ENCODE measurements around the gene TCF12.
"Not testable (repeated sequence)": the region's sequence is repeated elsewhere in the genome, so short reads cannot be mapped to it uniquely, and the experiment has no call there.

Gene TCF12

DNA sequence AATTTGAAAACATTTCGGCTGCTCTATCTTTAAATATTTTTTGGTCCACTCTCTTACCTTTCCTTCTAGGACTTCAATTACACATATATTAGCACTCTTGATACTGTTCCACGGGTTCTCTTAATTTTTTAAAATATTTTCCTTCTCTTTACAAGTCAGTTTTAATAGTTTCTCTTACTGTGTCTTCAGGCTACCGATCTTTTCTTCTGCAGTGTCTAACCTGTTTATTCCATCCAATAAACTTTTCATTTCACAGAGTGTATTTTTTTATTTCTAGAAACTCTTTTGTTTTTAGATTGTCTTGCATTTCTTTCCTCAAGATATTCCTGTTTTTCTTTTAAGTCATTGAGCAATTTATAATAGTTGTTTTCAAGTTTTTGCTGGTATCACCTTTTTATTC lies 27.7 kb downstream of the TCF12 start:
- no peak for DNase-seq (ENCODE audit: low read depth in 3 of 3)

DNA sequence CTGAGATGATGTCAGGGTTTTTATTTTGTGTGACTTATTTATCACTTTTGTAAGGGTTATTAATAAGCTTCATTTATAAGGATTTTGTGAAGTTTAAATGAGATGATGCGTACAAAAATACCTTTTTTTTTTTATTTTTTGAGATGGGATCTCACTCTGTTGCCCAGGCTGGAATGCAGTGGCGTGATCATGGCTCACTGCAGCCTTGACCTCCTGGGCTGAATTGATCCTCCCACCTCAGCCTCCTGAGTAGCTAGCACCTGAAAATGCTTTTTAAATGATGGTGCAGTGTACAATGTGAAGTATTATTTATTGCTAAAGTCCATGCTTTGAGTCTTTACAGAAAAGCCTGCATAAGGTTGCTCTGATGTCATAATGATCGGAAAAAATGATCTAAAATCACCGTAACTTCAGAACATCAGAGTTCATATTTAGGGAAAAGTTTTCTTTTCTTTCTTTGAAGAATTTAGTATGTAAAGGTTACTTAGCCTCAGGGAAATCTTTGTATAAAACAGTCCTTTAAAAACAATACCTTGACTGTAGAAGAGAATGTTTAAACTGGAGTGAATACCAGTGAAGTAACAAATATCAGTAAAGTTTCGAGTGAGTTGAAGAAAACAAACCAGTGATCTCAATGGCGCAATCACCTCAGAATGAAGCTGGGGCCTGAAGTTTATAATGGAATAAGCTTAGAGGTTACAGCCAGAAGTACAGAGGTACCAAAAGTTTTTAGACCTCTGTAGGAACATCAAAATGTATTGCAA lies 29.7 kb downstream of the TCF12 start:
- no peak for DNase-seq (ENCODE audit: low read depth in 3 of 3)

DNA sequence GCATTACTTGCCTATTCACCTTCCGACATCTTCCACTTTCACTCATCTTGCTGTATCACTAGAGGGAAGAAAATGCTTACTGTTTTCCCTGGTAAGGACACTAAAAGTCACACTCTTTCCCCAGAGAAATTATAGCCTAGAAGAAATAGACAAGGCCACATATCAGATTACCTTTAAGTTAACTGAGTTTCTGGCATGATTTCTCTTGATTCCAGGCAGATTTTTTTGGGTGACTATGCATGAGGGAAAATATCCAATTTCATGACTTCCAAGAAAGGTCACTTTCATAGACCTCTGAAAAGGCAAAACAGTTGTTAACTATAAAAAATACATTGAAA lies 30.3 kb downstream of the TCF12 start:
- no peak for DNase-seq (ENCODE audit: low read depth in 3 of 3)

DNA sequence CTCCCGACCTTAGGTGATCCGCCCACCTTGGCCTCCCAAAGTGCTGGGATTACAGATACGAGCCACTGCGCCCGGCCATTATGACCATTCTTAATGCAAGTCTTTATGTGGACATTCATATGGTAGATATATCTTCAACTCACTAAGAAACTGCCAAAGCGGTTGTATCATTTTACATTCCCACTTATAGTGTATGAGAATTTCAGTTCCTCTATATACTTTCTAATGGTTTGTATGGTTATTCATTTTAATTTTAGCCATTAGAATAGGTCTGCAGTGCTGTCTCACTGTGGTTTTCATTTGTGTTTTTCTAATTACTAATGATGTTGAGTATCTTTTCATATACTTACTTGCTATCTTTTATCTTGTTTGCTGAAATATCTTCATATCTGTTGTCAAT lies 32.5 kb downstream of the TCF12 start:
- DNase-seq (ENCODE audit: low read depth in 3 of 3), result no peak

DNA sequence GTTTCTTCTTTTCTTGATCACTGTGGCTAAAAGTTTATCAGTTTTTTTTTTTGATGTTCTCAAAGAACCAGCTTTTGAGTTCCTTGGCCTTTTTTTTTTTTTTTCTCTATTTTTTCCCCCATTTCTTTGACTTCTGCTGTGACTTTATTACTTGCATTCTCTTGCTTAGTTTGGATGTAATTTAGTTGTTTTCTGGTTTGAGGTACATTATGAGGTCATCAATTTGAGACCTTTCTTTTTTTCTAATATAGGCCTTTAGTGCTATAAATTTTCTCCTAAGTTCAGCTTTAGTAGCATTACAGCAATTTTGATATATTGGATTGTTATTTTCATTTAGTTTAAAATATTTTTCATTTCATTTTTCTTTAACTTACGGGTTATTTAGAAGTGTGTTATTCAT lies 35.3 kb downstream of the TCF12 start:
- DNase-seq (ENCODE audit: low read depth in 3 of 3), result no peak

DNA sequence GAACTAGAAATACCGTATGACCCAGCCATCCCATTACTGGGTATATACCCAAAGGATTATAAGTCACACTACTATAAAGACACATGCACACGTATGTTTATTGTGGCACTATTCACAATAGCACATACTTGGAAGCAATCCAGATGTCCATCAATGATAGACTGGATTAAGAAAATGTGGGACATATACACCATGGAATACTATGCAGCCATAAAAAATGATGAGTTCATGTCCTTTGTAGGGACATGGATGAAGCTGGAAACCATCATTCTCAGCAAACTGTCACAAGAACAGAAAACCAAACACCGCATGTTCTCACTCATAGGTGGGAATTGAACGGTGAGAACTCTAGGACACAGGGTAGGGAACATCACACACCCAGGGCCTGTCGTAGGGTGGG lies 36.6 kb downstream of the TCF12 start:
- not testable (repeated sequence) for DNase-seq (ENCODE audit: low read depth in 3 of 3)

DNA sequence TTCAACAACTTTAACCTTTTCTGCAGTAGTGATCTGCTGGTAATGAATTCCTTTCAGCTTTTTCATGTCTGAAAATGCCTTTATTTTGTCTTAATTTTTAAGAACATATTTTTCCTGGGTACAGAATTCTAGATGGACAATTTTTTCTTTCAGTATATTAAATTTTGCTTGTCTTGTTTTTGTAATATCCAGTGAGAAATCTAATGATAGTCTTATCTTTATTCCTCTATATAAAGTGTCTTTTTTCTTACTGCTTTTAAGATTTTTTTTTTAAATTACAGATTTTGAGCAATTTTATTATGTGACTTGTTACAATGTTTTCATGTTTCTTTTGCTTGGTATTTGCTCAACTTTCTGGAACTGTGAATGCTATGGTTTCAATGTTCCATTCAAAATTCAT lies 38.1 kb downstream of the TCF12 start:
- no peak for DNase-seq (ENCODE audit: low read depth in 3 of 3)

DNA sequence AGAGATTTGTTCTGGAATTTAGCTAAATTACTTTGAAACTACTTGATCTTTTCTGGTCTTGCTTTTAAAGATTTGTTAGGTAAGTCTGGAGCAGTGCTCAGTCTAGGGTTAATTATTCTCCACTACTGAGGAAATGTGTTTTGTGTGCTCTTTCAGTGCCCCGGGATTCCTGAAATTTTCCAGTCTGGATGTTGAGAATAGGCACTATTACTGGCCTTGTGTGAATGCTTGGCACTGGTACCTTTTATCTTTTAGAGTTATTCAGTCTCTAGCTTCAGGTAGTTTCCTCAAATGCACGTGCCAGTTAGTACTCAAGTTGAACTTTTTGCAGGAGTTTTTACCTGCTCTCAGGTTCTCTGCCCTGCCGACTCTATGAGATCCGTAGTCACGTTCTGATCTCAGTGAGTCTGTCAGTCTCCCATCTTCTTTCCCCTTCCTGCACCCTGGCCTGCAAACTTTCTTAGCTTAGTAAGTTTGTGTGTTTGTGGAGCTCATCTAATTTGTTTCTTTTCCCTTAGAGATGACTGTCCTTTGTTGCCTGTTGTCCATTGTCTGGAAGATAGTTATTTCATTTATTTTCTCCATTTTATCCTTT lies 39.5 kb downstream of the TCF12 start:
- no peak for DNase-seq (ENCODE audit: low read depth in 3 of 3)

DNA sequence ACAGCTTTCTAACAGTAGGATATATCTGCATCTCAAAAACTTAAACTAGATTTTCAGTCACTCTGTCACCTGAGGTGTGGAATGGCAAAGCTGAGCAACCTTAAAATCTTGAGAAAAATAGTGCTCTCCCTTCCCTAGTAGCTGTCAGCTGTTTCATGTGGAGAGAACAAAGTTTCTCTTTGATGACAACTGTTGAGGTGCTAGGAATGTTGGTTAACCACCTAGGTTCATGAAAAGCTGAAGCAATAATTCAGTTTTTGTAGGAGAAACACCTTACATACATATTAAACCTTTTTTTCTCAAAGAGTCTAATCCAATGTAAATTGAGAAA lies 40.8 kb downstream of the TCF12 start:
- no peak for DNase-seq (ENCODE audit: low read depth in 3 of 3)

DNA sequence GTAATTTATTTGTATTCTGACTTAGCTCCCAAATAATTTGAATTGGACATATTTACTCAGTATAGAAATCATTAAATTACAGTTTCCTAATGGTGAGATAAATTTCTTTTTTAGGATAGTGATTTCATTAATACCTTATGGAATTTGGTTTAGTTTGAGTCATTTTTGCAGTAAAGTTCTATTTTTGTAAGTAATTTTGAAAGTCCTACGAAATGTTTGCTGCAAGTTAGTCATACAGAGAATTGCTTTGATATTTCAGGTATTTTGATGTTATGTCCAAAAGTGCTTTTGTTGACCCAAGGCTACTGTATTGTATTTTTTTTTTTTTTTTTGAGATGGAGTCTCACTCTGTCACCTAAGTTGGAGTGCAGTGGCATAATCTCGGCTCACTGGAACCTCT lies 41.7 kb downstream of the TCF12 start:
- no peak for DNase-seq (ENCODE audit: low read depth in 3 of 3)

DNA sequence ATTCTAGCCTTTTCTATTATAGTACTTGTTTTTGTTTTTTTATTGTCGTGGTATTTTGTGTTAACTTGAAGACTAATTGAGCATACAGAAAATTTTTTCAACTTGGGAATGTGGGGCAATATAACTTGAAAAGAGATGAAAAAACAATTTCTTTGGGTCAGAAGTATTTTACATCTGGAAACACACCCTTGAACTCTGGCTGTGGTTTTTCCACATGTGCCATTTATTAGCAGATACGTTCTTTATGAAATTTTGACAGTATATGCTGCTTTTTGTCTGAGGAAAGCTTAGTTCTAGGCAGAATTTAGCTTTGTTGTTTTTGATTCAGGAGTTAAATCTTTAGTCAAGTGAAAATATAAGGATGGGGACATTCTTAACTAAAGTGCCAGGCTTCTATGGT lies 44.7 kb downstream of the TCF12 start:
- no peak for DNase-seq (ENCODE audit: low read depth in 3 of 3)

DNA sequence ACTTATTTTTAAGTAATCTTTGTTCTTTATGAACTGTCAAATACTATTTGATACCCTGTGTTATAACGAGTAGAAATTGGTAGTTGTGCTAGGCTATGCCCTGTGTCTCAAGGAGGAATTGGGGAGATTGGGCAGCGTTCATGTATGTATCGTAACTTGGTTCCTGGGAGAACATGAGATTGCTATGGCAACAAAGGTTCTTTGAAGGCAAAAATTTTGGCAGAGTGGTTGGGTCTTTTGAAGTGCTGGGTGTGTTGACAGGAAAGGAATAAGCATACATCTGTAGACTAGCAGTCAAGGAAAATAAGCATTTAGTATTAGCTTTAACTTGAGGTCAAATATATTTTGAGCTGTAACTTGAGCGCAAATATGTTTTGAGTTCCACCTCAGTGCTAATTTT lies 45.3 kb downstream of the TCF12 start:
- DNase-seq (ENCODE audit: low read depth in 3 of 3), result no peak

DNA sequence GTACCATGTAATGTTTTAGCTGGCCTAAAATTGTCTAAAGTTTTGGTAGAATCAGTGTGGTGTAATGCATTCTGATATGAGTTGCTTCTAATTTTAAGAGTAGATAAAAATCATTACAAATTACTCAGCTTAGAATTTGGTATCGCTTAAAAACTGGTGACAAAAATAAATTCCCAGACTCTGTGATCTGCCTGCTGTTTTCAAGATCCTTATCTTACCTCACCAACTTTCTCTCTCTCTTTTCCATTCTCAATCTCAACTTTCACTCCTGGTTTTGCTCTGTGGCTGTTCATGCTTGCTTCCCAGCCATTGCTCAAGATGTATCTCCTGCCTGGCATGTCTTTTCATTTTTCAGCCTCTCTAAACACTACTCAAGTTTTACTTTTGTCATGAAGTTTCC lies 45.7 kb downstream of the TCF12 start:
- no peak for DNase-seq (ENCODE audit: low read depth in 3 of 3)

DNA sequence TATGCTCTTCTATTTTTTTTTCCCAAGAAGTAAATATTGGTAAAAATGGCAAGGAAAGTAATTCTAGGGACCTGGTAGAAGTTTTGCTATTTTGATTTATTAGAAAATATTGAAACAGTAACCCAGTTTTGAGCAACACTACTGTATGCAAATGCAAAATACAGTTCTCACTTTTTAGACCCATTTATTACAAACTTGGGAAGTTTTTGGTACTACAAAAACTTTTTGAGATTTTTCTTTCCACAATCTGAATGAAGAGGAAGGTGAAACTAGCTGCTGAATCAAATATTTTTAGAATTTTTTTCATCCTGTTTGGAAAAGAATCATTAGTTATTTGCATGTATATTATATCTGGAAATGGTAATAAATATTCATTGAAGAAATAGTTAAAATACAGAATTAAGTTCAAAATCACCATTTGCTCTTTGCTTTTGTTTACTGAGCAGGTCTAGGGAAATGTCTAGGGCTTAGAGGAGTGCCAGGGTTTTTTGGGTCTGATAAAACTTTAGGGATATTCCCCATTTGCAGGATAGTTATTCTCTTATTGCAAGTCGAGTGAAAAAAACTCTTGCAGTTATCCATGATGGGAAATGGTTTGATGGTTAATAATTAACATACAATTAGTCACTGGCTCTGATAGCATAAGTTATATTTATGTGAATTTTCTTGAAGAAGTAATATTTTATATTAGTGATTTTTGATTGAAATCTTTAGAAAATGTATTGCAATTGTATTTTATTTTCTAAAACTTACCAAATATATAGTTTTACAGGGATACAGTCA lies 47.0 kb downstream of the TCF12 start:
- no peak for DNase-seq (ENCODE audit: low read depth in 3 of 3)

DNA sequence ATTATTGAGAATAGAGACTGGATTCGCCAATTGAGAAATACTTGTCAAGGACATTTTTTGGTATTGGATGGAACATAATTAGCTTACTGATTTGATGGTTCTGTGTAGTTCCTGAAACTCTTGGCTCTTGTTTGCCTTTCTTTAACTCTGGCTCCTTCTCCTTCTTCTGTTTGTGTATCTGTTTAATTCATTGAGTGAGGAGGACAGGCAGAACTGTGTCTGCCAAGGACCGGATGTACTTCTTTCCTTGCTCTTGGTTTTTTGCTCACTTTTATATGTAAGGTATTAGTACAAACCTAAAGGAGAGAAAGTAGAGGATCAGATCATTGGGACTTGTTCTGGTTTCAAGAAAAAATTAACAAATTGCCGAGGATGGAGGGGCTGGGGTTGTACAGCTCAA lies 48.9 kb downstream of the TCF12 start:
- no peak for DNase-seq (ENCODE audit: low read depth in 3 of 3)

DNA sequence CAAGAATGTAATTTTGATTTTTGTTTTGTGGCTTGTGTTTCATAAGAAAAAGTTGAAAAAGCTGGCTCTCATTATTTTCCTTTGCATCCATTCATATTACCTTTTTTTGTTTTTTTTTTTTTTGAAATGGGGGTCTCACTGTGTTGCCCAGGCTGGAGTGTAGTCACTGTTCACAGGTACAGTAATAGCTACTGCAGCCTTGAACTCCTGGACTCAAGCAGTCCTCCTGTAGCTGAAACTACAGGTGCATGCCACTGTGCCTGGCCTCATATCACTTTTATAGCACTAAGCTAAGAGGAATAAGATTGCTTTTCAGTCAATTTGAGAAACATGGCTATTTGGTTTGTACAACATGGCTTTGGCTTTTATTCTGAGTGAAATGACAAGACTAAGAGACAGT lies 49.8 kb downstream of the TCF12 start:
- DNase-seq (ENCODE audit: low read depth in 3 of 3), result no peak

DNA sequence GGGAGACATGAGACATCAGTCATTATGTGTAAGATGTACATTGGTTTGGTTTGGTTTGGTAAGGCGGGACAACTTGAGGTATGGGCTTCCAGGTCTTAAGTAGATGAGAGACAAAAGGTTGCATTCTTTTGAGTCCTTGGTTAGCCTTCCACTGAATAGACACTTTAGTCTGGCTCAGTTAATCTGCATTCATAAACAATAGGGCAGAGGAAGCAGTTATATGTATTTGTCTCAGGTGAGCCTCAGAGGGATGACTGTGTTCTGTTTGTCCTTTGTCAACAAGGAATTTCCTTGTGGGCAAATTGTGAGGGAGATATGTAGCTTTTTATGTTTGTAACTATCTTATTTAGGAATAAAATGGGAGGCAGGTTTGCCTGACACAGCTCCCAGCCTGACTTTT lies 50.4 kb downstream of the TCF12 start:
- no peak for DNase-seq (ENCODE audit: low read depth in 3 of 3)

DNA sequence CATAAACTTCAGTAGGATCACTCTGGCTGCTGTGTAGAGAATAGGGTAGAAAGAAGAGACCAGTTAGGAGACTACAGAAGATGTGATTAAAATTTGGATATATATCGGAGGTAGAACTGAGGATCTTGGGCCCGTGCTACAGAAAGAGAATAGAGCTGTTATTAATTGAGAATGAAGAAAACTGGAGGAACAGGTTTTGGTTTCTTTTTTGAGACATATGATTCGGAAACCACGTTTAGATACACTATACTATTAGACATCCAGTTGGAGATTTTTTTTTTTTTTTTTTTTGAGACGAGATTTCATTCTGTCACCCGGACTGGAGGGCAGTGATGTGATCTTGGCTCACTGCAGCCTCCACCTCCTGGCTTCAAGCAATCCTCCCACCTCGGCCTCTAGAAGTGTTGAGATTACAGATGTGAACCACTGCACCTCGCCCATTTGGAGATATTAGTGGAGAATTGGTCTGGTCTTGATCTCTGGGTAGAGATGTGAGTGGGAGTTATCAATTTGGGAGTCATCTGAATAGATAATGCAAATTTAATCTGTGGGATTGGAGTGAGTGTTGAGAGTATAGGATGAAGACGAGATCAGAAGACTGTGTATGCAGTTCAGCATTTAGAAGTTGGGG lies 50.9 kb downstream of the TCF12 start:
- DNase-seq (ENCODE audit: low read depth in 3 of 3), result no peak

DNA sequence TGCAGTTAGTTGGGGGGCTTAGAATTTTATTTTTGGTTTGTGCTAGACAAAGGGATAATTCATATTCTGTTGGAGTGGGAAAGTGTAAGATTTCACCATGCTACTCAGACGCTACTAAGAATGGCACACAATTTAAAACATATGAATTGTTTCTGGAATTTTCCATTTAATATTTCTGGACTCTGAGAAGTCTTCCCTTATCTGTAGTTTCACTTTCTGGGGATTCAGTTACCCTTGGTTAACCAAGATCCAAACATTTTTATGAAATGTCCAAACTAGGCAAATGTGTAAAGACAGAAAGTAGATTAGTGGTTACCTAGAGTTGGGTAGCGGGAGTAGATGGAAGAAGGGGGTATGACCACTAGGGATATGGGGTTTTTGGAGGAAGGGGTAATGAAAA lies 53.1 kb downstream of the TCF12 start:
- no peak for DNase-seq (ENCODE audit: low read depth in 3 of 3)

DNA sequence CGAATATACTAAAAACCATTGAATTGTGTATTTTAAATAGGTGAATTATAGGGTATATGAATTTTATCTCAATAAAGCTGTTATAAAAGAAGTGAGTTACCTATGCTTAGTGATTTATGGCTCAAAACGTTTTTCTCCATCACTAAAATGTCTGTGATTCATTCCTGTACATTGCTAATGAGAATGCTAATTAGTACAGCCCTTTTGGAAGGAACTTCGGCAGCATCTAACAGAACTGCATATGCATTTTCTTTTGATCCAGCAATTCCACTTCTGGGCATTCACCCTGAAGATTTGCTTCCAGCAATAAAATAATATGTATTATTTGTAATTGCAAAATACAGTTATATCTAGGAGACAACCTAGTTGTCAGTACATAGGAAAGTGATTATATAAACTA lies 53.6 kb downstream of the TCF12 start:
- no peak for DNase-seq (ENCODE audit: low read depth in 3 of 3)

DNA sequence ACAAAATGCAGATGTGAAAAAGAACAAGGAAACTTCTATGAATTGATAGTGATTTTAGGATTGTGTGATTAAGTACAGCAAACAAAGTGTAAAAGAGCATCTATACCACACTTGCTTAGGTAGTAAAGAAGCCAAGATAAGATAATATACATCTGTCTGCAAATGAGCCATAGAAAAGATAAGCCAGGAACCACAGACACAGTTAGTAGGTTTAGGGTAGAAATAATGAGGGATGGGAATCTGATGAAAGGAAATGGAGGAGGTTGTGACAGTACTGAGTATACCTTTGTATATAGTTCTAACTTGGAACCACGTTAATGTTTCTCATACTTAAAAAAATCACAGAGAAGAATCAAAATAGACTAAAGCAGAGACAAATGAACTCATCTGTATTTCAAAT lies 54.0 kb downstream of the TCF12 start:
- DNase-seq (ENCODE audit: low read depth in 3 of 3), result no peak

DNA sequence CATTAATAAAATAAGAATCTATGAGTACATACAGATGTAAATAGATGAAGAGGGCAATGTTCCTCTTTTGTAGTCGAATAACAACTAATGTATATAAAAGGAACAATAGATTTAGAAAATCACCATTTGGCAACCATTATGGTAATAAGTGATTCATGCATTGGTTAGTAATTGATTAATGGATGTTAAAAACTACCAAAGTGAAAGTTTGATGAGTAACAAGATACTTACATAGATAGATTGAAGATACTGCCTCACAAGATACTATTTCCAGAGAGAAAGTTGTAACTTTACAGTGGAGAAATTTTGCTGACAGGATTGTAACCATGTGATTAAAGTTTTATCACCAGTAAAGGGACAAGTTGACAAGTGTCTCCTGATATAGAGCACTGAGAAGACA lies 55.0 kb downstream of the TCF12 start:
- no peak for DNase-seq (ENCODE audit: low read depth in 3 of 3)

DNA sequence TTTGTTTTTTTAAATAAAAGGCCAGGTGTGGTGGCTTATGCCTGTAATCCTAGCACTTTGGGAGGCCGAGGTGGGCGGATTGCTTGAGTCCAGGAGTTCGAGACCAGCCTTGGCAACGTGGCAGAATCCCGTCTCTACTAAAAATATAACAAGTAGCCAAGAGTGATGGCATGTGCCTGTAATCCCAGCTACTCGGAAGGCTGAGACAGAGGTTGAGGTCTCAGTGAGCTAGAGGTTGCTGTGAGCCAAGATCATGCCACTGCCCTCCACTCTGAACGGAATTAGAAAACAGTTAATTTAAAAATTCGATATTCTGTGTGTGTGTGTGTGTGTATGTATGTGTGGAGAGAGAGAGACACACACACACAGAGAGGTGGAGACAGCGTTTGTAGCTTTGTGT lies 58.8 kb downstream of the TCF12 start:
- DNase-seq (ENCODE audit: low read depth in 3 of 3), result no peak
